Measurements from ENCODE around the gene CFAP53.
A peak's percentile ranks its signal among the peaks of the same experiment; 100 is the strongest.
"Not testable (repeated sequence)": the region's sequence is repeated elsewhere in the genome, so short reads cannot be mapped to it uniquely, and the experiment has no call there.

CFAP53 gene

DNA sequence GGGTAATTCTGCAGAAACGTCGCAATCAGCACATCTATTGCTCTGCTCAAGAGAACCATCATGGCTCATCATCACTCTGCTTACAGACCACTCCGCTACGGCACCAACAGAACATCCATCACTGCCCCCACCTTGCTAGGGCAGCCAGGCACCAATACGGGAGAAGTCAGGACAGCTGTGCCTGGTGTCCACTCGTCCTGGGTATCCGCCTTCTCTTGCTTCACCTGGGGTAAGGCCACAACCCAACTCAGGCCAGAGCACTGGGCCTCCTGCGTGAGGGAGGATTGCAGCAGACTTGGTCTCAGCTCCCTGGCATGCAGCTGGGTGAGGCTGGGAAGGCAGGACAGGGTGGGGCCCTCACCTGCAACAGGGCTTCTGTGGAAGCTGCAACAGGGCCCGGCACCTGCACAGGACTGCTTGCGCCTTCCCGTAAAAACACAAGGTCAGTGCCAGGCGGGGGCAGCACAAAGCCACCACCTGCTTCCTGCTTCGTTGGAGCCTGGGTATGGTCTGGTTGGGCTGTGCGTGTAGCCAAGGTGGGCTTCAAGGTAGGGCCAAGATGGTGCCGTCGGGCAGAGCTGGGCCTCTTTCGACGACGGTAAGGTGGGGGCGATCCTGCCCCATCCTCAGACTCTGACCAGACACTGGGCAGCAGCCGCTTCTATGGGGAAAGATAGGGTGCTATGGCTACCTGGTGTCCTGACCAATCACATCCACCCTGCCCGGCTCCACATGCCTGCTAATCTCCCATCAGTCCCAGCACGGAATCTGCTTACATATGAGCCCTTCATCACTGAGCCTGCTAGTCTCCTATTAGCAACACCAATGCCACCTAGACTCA is 7.1 kb upstream of the CFAP53 start:
- no peak for DNase-seq
- no peak for TF ChIP-seq GATA1 (IDR thresholded peaks at IDR 0.05; ENCODE audit: low read depth, low read length)
- no peak for TF ChIP-seq POLR2A (IDR thresholded peaks at IDR 0.05; ENCODE audit: low read length)

DNA sequence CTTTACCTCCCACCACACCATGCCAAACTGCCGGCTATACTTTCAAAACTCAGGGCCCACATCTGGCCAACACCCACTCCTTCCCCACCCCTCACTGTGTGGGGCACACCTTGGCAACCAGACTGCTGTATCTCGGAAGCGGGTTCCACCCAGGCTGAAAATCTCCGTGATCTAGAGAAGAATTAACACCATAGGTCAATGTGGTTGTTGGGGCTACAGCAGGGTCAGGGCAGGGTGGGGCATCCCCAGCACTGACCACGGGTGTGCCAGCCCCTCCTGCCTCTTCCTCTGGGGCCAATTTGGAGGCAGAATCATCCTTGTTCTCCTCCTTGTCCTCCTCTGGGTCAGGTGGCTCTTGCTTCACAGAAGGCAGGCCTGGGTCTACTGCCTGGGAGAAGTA is 6.3 kb upstream of the CFAP53 start:
- DNase-seq, result no peak
- TF ChIP-seq POLR2A (IDR thresholded peaks at IDR 0.05; ENCODE audit: low read length) (no peak), GATA1 (IDR thresholded peaks at IDR 0.05; ENCODE audit: low read depth, low read length) (no peak)

DNA sequence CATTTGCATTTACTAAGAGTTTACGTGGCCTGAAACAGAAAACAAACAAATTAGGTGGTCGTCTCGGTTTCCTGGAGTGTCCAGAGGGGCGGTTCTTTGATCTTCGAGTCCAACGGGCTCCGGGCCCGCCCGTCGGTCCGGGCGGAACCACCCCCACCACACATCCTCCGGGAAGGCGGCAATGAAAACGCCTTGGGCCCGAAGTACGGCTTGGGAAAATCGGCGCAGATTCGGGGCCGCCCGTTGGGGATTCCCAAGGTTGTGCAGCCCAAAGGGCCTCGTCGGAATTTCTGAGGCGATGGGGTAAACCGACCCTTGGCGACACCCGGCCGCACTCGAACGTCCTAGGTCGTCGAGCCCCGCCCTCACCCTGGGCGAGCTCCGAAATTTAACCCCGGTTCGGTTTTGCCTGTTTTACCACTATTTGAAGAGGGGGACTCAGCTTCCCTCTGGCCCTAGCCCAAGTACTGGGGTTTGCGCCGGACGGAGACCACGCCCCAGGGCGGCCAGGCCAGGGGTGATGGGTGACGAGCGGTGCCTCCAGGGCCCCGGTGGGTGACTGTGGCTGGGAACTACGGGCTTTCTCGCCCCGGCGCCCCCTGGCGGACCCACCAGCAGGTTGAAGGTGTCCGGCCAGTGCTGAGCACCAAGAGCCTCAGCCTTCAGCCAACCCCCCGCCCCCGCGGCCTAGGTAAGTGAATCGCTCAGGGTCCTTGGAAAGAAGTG is 1.9 kb upstream of the CFAP53 start:
- peak; percentile 25 for TF ChIP-seq POLR2A (IDR thresholded peaks at IDR 0.05; ENCODE audit: low read length)
- TF ChIP-seq GATA1 (IDR thresholded peaks at IDR 0.05; ENCODE audit: low read depth, low read length), result no peak

DNA sequence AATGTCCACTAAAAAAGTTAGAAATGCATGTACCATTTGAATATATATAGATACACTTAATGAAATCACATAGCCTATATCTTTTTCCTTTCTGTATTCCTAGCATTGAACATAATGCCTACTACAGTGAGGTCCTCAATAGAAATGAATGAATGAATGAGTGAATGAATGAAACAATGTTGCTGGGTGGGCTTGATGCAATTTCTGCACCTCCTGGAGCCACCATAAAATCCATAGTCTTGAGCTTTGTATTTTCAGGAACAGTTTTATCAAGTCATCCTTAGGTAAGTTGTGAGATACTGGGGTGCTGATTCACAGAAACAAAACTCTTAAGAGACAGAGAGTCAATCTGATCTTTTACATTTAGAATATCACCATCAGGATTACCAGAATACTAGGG is 3.3 kb downstream of the CFAP53 start:
- no peak for DNase-seq
- no peak for TF ChIP-seq POLR2A (IDR thresholded peaks at IDR 0.05; ENCODE audit: low read length)
- no peak for TF ChIP-seq GATA1 (IDR thresholded peaks at IDR 0.05; ENCODE audit: low read depth, low read length)

More for the DNA sequence above, 1.9 kb upstream of the CFAP53 start:
- peak; percentile 78 to 84 for DNase-seq

DNA sequence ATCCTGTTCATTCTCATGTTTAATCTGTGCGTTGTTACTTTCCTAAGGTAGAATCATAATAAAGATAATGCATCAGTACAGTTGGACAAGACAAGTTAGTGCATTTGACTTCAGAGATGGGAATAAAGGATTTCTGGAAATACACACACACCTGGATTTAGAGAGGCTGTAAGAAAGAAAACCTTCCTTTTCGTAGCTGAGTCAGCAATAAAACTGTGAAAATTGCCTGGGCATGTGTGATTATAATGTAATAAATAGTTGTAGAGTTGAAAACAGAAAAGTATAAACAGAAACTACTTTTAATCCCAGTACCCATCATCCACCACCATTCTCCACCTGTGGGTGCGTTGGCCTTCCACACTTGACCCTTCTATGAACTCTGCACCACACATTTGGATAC is 15.4 kb downstream of the CFAP53 start:
- TF ChIP-seq POLR2A (IDR thresholded peaks at IDR 0.05; ENCODE audit: low read length) (no peak), GATA1 (IDR thresholded peaks at IDR 0.05; ENCODE audit: low read depth, low read length) (no peak)
- no peak for DNase-seq

DNA sequence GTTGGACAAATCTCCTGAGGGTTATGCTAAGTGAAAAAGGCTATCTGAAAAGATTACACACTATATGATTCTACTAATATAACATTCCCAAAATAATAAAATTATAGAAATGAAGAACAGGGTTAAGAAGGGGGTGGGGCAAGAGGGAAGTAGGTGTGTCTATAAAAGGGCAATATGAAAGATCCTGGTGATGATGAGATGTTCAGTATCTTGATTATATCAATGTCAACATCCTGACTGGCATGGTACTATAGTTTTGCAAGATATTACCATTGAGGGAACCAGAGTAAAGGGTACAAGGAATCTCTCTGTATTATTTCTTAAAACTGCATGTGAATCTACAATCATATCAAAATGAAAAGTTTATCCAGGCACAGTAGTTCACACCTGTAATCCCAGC is 16.7 kb downstream of the CFAP53 start:
- TF ChIP-seq POLR2A (IDR thresholded peaks at IDR 0.05; ENCODE audit: low read length) (no peak), GATA1 (IDR thresholded peaks at IDR 0.05; ENCODE audit: low read depth, low read length) (no peak)
- DNase-seq, result no peak

DNA sequence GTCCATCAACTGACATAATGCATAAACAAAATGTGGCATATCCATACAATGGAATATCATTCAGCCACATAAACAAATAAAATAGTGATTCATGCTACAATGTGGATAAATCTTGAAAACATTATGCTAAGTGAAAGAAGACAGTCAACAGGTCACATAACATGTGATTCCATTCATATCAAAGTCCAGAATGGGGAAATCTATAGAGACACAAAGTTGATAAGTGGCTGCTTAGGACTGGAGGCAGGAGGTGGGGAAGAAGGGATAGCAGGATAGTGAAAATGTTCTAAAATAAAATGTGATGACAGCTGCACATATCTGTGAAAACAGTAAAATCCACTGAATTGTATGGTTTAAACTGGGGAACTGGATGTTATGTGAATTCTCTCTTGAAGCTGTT is 18.7 kb downstream of the CFAP53 start:
- TF ChIP-seq POLR2A (IDR thresholded peaks at IDR 0.05; ENCODE audit: low read length) (no peak), GATA1 (IDR thresholded peaks at IDR 0.05; ENCODE audit: low read depth, low read length) (no peak)

DNA sequence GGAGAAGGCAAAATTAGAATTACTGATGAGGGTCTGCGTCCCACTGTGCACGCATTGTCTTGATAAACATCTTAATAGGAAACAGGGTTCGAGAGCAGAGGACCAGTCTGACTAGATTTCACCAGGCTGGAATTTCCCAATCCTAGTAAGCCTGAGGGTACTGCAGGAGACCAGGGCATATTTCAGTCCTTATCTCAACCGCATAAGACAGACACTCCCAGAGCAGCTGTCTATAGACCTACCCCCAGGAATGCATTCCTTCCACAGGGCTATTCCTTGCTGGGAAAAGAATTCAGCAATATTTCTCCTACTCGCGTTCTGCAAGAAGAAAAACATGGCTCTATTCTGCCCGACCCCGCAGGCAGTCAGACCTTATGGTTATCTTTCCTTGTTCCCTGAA is 24.5 kb downstream of the CFAP53 start:
- DNase-seq, result not testable (repeated sequence)

More for the DNA sequence above, 18.7 kb downstream of the CFAP53 start:
- DNase-seq, result no peak

DNA sequence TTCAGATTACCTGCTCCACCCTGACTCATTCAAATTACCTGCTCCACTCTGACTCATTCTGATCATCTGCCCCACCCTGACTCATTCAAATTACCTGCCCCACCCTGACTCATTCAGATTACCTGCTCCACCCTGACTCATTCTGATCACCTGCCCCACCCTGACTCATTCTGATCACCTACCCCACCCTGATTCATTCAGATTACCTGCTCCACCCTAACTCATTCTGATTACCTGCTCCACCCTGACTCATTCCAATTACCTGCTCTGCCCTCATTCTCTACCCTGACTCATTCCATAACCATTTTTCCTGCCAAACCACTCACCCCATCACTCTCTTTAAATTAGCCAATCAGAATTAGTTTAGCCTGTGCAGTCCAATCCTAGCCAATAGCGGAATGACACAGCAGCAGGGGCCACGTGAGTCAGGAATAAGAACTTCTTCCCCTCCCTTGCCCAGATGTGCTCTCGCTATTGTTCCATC is 26.2 kb downstream of the CFAP53 start:
- TF ChIP-seq GATA1 (IDR thresholded peaks at IDR 0.05; ENCODE audit: low read depth, low read length) (no peak), POLR2A (IDR thresholded peaks at IDR 0.05; ENCODE audit: low read length) (no peak)
- no peak for DNase-seq

DNA sequence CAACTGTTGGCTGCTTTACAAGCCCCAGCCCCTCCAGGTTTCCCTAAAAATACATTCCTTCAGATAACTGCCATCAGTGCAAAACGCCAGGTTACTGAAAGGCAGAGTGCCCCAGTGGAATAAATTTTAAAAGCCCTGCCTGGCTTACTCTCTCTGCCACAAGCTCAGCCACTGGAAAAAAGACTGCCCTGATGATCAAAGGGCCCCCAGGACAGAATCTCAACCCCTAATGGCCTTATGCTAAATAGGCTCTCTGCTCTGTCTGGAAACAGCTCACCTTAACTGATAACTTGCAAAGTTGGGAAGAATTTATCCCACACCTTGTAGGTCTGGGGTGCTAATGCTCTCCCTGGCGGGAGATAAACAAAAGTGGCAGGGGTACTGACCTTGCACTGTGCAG is 33.9 kb downstream of the CFAP53 start:
- no peak for DNase-seq
- TF ChIP-seq GATA1 (IDR thresholded peaks at IDR 0.05; ENCODE audit: low read depth, low read length), result no peak
- no peak for TF ChIP-seq POLR2A (IDR thresholded peaks at IDR 0.05; ENCODE audit: low read length)

DNA sequence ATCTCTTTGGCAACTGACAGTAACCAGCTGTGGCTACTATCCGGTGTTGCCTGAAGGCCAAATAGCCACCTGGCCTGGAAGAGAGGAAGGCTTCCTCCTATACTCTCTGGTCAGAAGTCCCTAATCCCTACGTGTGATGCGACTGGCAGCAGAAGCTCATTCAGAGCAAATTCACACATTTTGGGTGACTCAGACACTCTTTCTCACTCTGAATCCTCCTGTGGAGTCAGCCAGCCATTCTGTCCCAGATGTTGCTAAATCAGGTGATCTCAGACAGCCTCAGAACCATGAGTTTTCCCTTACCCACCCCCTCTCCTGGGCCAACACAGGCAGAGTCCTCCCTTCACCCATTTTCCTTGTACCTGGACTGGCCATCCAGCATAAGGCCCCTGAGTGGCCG is 34.7 kb downstream of the CFAP53 start:
- DNase-seq, result no peak
- no peak for TF ChIP-seq POLR2A (IDR thresholded peaks at IDR 0.05; ENCODE audit: low read length)
- no peak for TF ChIP-seq GATA1 (IDR thresholded peaks at IDR 0.05; ENCODE audit: low read depth, low read length)

DNA sequence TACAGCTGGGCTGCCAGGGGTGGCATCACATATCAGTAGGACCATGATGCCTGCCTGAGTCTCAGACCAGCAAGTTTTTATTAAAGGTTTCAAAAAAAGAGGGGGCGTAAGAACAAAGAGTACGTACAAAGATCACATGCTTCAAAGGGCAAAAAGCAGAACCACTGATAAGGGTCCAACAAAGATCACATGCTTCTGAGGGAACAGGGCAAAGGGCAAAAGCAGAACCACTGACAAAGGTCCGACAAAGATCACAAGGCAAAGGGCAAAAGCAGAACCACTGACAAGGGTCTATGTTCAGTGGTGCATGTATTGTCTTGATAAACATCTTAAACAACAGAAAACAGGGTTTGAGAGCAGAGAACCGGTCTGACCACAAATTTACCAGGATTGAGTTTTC is 46.0 kb downstream of the CFAP53 start:
- DNase-seq, result not testable (repeated sequence)

DNA sequence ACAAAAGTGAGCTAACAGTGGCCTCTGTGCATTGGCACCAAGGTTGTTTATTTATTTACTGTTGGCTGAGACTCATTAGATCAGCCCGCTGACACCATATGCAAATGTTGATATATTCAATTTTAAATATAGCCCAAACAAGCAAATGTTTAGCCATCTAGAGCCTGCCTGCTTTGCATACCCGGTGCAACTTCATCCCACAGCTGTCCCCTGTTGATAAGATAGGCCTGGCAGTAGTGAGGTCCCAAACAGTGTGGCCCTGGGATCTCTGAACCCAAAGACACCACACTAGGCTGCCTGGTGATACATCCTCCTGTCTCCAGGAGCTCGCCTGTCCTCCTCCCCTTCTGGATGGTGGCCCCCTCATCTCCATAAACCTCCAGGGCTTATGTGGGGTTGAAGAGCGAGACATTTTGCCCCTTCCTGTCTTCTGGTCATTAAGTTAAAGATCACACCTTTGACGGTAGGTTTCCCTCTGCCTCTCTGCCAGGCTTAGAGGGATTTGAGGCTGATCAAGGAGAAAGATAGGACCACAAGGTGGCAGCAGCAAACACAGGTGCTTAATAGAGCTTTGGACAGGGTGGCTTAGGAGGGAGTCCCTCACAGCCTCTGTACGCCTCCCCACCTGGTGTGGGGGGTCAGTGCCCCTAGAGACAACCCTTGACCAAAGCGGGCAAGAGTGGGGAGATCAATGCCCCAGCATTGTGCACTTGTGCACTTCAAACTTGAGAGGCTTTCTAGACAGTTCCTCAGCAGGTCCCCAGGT is 47.7 kb downstream of the CFAP53 start:
- TF ChIP-seq GATA1 (IDR thresholded peaks at IDR 0.05; ENCODE audit: low read depth, low read length) (no peak), POLR2A (IDR thresholded peaks at IDR 0.05; ENCODE audit: low read length) (no peak)
- DNase-seq, result peak; percentile 56 to 58

DNA sequence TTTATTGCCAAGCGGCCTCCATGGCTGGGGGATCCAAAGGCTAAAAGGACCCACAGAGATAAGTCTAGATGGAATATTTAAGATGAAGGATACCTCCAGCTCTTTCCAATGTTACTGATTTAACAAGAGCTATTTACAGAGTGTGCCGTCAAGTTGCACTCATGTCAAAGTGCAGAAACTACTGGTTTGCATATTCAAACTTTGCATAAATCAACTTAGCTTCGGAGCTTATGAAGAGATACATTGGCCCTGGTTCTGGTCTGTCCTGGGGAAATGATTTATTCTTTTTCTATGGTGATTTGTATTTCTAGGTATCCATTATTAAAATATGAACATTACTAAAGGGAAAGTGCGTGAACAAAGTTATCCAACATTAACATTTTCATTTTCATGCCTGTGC is 57.0 kb downstream of the CFAP53 start:
- TF ChIP-seq GATA1 (IDR thresholded peaks at IDR 0.05; ENCODE audit: low read depth, low read length) (no peak), POLR2A (IDR thresholded peaks at IDR 0.05; ENCODE audit: low read length) (no peak)
- no peak for DNase-seq
